HepG2 (cell line): ENCODE data around the gene SLC4A2. TPM values are rescaled to one million over a fixed set of nuclear protein-coding genes. Genes with fewer than 3 reads are reported as not detected.

ENCODE experiments used
- AKAP8 ChIP-seq: sonication (generic); formaldehyde crosslinking; IDR thresholded peaks from 2 replicates; pipeline ENCODE4 v1.5.1; 2020; ENCODE audit warnings: mild to moderate bottlenecking, missing genetic modification reagents
- ETV5 ChIP-seq: IDR thresholded peaks from 2 replicates; pipeline ENCODE4 v1.6.1; 2018; ENCODE audit warnings: missing biosample characterization, missing genetic modification reagents, inconsistent platforms, borderline replicate concordance
- GABPB1 ChIP-seq: IDR thresholded peaks from 2 replicates; pipeline ENCODE4 v1.6.1; 2016; ENCODE audit warnings: mild to moderate bottlenecking, missing genetic modification reagents, moderate library complexity, missing compliant biosample characterization
- MTA3 ChIP-seq: sonication (generic); formaldehyde crosslinking; IDR thresholded peaks from 2 replicates; pipeline ENCODE4 v1.4.0; 2020; ENCODE audit warnings: missing genetic modification reagents
- POLR2AphosphoS2 ChIP-seq: IDR thresholded peaks from 2 replicates; pipeline ENCODE4 v1.6.1; 2011; ENCODE audit warnings: low read depth, low read length, improper control_type of control experiment
- RBM22 ChIP-seq: fragments of 200-400 bp; formaldehyde crosslinking; optimal IDR thresholded peaks from 2 replicates; pipeline ENCODE3; 2017; ENCODE audit warnings: mild to moderate bottlenecking, low read length, moderate library complexity
- SP1 ChIP-seq, 2 experiments: fragments of 450-650 bp in 1 of 2; sonication (generic) in 1 of 2; formaldehyde crosslinking in 1 of 2; IDR thresholded peaks; 2 replicates each; pipeline versions ENCODE4 v1.4.0 to v1.6.1; 2016 to 2020; ENCODE audit warnings: missing genetic modification reagents in 1 of 2
- SRSF4 ChIP-seq: fragments of 200-400 bp; formaldehyde crosslinking; IDR thresholded peaks from one replicate; pipeline ENCODE4 v1.6.1; 2018; ENCODE audit warnings: mild to moderate bottlenecking, low read depth, low read length, moderate library complexity; ENCODE audit not compliant: poor library complexity, severe bottlenecking
- TARDBP ChIP-seq: sonication (generic); formaldehyde crosslinking; IDR thresholded peaks from 2 replicates; pipeline ENCODE4 v1.8.0; 2022; ENCODE audit warnings: mild to moderate bottlenecking, missing genetic modification reagents
- ZNF816 ChIP-seq: sonication (generic); formaldehyde crosslinking; IDR thresholded peaks from 2 replicates; pipeline ENCODE4 v1.8.0; 2022; ENCODE audit warnings: missing genetic modification reagents, mild to moderate bottlenecking, borderline replicate concordance
- polyA plus RNA-seq, 8 experiments: library from polyadenylated mRNA; depleted of rRNA in 3 of 8; stranded (reverse) in 7 of 8; unstranded in 1 of 8; fragments of >200 nt; fragmentation: Illumina TruSeq in 4 of 8; extraction: Trizol in 4 of 8; gene quantifications; 2 replicates each; pipeline versions ENCODE4 v1.2.1 to v1.2.3, GENCODE V29; 2011 to 2016; ENCODE audit warnings: low read depth in 4 of 8, missing spikeins in 1 of 8, mixed read lengths in 1 of 8; ENCODE audit not compliant: insufficient read depth in 1 of 8
- total RNA-seq, 5 experiments: library from RNA; depleted of rRNA; stranded (reverse); fragments of >200 nt; fragmentation: Illumina TruSeq; extraction: Trizol; gene quantifications; 2 replicates each; pipeline ENCODE4 v1.2.3, GENCODE V29; 2016; ENCODE audit warnings: low read depth in 1 of 5
- TF ChIP-seq, protein P1 (sequence below): IDR thresholded peaks from 2 replicates; pipeline ENCODE4 v1.6.1; 2016
- TF ChIP-seq, protein P2 (sequence below): sonication (generic); formaldehyde crosslinking; IDR thresholded peaks from 2 replicates; pipeline ENCODE4 v1.8.0; 2022; ENCODE audit warnings: missing genetic modification reagents, mild to moderate bottlenecking, moderate library complexity, borderline replicate concordance

The SLC4A2 gene
- total and polyA plus RNA-seq, 2 of the 13 experiments (the other 11 are each of a cell fraction or from before 2014, with no cell fraction given) = 51.9 to 73.4 TPM

DNA sequence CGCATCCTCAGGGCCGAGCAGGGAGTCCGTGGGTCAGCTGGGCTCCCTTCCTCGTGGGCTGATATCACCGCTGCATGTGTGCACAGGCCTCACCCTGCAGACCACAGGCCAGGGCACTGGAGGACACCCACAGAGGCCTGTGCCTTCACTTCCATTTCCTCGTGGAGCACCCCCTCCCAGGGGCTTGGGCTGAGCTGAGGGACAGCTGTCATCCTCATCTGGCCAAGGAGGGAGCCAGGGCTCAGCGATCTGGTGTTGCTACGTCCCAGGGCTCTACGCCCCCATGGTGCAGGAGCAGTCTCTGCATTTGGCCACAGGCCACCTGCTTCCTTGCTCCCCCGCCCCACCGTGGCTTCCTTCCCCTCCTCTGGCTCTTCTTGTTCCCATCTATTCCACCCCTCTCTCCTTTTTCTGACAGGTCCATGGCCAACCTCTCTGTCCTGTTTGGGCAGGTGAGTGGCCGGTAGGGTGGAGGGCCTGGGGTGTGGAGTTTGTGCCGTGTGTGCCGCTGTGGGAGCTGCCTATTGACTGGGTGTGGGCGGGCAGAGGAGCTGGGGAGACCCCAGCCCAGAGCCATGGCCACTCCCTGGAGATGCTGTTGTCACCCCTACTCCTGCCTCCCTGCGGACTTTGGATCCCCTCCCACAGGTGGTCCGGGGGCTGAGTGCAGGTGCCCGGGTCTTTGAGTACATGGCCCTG, 19.4 kb upstream of the SLC4A2 start (continued):
- TF ChIP-seq, protein P1, sequence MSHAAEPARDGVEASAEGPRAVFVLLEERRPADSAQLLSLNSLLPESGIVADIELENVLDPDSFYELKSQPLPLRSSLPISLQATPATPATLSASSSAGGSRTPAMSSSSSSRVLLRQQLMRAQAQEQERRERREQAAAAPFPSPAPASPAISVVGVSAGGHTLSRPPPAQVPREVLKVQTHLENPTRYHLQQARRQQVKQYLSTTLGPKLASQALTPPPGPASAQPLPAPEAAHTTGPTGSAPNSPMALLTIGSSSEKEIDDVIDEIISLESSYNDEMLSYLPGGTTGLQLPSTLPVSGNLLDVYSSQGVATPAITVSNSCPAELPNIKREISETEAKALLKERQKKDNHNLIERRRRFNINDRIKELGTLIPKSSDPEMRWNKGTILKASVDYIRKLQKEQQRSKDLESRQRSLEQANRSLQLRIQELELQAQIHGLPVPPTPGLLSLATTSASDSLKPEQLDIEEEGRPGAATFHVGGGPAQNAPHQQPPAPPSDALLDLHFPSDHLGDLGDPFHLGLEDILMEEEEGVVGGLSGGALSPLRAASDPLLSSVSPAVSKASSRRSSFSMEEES (CRISPR knock-in tag) = no peak
- TF ChIP-seq, protein P2, sequence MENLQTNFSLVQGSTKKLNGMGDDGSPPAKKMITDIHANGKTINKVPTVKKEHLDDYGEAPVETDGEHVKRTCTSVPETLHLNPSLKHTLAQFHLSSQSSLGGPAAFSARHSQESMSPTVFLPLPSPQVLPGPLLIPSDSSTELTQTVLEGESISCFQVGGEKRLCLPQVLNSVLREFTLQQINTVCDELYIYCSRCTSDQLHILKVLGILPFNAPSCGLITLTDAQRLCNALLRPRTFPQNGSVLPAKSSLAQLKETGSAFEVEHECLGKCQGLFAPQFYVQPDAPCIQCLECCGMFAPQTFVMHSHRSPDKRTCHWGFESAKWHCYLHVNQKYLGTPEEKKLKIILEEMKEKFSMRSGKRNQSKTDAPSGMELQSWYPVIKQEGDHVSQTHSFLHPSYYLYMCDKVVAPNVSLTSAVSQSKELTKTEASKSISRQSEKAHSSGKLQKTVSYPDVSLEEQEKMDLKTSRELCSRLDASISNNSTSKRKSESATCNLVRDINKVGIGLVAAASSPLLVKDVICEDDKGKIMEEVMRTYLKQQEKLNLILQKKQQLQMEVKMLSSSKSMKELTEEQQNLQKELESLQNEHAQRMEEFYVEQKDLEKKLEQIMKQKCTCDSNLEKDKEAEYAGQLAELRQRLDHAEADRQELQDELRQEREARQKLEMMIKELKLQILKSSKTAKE (CRISPR knock-in tag) = no peak
- TF ChIP-seq TARDBP (CRISPR knock-in tag) (no peak), POLR2AphosphoS2 (no peak), GABPB1 (CRISPR knock-in tag) (no peak), SRSF4 (no peak), RBM22 (no peak), SP1 (IDR thresholded peaks at IDR 0.05) (no peak), SP1 (CRISPR knock-in tag; IDR thresholded peaks at IDR 0.05) (no peak), AKAP8 (no peak), MTA3 (CRISPR knock-in tag) (no peak), ETV5 (CRISPR knock-in tag) (no peak), ZNF816 (no peak)
